GM23248 (cell line): ENCODE measurements around the gene DSE.

Experiments
- EZH2 ChIP-seq: fragments of 200-600 bp; sonication (generic); IDR thresholded peaks from 2 replicates; pipeline ENCODE4 v1.6.1; 2018; ENCODE audit warnings: antibody characterized with exemption, mild to moderate bottlenecking; ENCODE audit not compliant: insufficient read depth, poor library complexity, severe bottlenecking
- EZH2phosphoT487 ChIP-seq: fragments of 200-600 bp; sonication (generic); IDR thresholded peaks from 2 replicates; pipeline ENCODE4 v1.6.1; 2018; ENCODE audit warnings: antibody characterized with exemption, moderate library complexity, mild to moderate bottlenecking, low read depth; ENCODE audit not compliant: insufficient read depth

DNA sequence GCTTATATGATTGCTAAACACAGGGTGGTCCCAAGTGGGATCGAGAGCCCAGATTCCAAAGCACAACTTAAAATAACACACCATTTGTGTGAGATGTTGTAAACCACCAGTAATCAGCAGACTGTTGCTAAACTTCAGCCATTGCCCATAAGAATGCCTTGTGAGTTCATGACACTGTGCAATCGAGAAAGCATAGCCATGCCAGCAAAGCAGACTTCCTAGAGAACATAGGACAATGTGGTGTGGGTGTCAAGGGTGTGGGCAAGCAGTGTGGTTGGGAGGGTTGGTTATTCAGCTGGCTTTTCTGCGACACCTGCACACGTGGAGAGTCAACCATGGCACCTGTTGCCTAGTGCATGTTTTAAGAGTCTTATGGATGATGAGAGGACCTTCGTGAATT, 74.4 kb downstream of the DSE start:
- TF ChIP-seq EZH2 = no peak
- no peak for TF ChIP-seq EZH2phosphoT487
